Measurements from ENCODE around the gene NUP188.

The NUP188 gene

GRCh38 chr9:129023908-129024233 lies 76.4 kb downstream of the NUP188 start:
- TF ChIP-seq CTCF (IDR thresholded peaks at IDR 0.05) = no peak

GRCh38 chr9:129026442-129027223 lies 79.1 kb downstream of the NUP188 start:
- TF ChIP-seq CTCF (IDR thresholded peaks at IDR 0.05) = no peak

GRCh38 chr9:129027224-129027684 lies 79.8 kb downstream of the NUP188 start:
- no peak for TF ChIP-seq CTCF (IDR thresholded peaks at IDR 0.05)

- TF ChIP-seq CTCF (IDR thresholded peaks at IDR 0.05) = no peak
These were observed 80.2 kb downstream of the NUP188 start for GRCh38 chr9:129027685-129028191.

- peak; percentile 86 for TF ChIP-seq CTCF (IDR thresholded peaks at IDR 0.05)
These were observed 80.9 kb downstream of the NUP188 start, which contains the start of gene SH3GLB2 for GRCh38 chr9:129028192-129028966. Gene SH3GLB2, minus strand, starts transcription at chr9:129028331. Its CDS starts 177 bp downstream, at chr9:129028154.

GRCh38 chr9:129030191-129030590 lies 82.7 kb downstream of the NUP188 start:
- TF ChIP-seq CTCF (IDR thresholded peaks at IDR 0.05) = no peak

- TF ChIP-seq CTCF (IDR thresholded peaks at IDR 0.05) = no peak
These were observed 84.0 kb downstream of the NUP188 start for GRCh38 chr9:129031514-129031913.

Data from LNCAP (cell line).